OCI-LY1 (cell line): Measurements from ENCODE around the gene ADD2.

Experiments used
- H2AFZ ChIP-seq: fragments of 200-600 bp; sonication (generic), shearing (Covaris generic); 2 replicates; pipeline ENCODE4 v1.6.0; 2014; ENCODE audit warnings: antibody characterized with exemption, mild to moderate bottlenecking, low read length
- H3F3A ChIP-seq: fragments of 200-600 bp; sonication (generic), shearing (Covaris generic); 2 replicates; pipeline ENCODE4 v1.6.0; 2014; ENCODE audit warnings: mild to moderate bottlenecking, antibody characterized with exemption, low read length, moderate library complexity; ENCODE audit not compliant: insufficient read depth
- H3K27ac ChIP-seq: fragments of 200-600 bp; sonication (generic); 2 replicates; pipeline ENCODE4 v1.5.1; 2014; ENCODE audit warnings: low read length, mixed run types, mild to moderate bottlenecking, low read depth; ENCODE audit not compliant: poor library complexity, severe bottlenecking
- H3K27me3 ChIP-seq: fragments of 200-600 bp; sonication (generic); 2 replicates; pipeline ENCODE4 v1.6.0; 2014; ENCODE audit warnings: antibody characterized with exemption, mild to moderate bottlenecking, low read length, moderate library complexity; ENCODE audit not compliant: insufficient read depth
- H3K36me3 ChIP-seq: fragments of 200-600 bp; sonication (generic); 2 replicates; pipeline ENCODE4 v1.6.1; 2014; ENCODE audit warnings: mild to moderate bottlenecking, antibody characterized with exemption, low read length, moderate library complexity, mixed read lengths; ENCODE audit not compliant: insufficient read depth
- H3K4me1 ChIP-seq: fragments of 200-600 bp; sonication (generic); 2 replicates; pipeline ENCODE4 v1.5.1; 2014; ENCODE audit warnings: mild to moderate bottlenecking, low read length, moderate library complexity; ENCODE audit not compliant: insufficient read depth, severe bottlenecking
- H3K4me2 ChIP-seq: fragments of 200-600 bp; sonication (generic), shearing (Covaris generic); 2 replicates; pipeline ENCODE4 v1.6.1; 2014; ENCODE audit warnings: low read length
- H3K4me3 ChIP-seq: fragments of 200-600 bp; sonication (generic); 2 replicates; pipeline ENCODE4 v1.5.1; 2014; ENCODE audit warnings: low read length, low read depth, mild to moderate bottlenecking, mixed read lengths; ENCODE audit not compliant: poor library complexity, severe bottlenecking
- H3K79me2 ChIP-seq: fragments of 200-600 bp; shearing (Covaris generic); 2 replicates; pipeline ENCODE4 v1.6.1; 2016; ENCODE audit warnings: mixed run types, low read length, mixed read lengths; ENCODE audit not compliant: insufficient read depth
- H3K9ac ChIP-seq: fragments of 200-600 bp; sonication (generic), shearing (Covaris generic); 2 replicates; pipeline ENCODE4 v1.6.1; 2014; ENCODE audit warnings: mild to moderate bottlenecking, low read length, mixed read lengths
- H3K9me2 ChIP-seq: fragments of 200-600 bp; sonication (generic), shearing (Covaris generic); 2 replicates; pipeline ENCODE4 v1.6.1; 2014; ENCODE audit warnings: low read depth, mild to moderate bottlenecking, low read length, mixed read lengths
- H3K9me3 ChIP-seq: fragments of 200-600 bp; shearing (Covaris generic); 2 replicates; pipeline ENCODE4 v1.6.1; 2014; ENCODE audit warnings: low read length, mixed read lengths
- H4K20me1 ChIP-seq: fragments of 200-600 bp; sonication (generic), shearing (Covaris generic); 2 replicates; pipeline ENCODE4 v1.6.0; 2016; ENCODE audit warnings: mild to moderate bottlenecking, low read length; ENCODE audit not compliant: insufficient read depth
- CTCF ChIP-seq: fragments of 200-600 bp; sonication (generic), shearing (Covaris generic); IDR thresholded peaks from 2 replicates; pipeline ENCODE4 v1.5.1; 2017; ENCODE audit warnings: mild to moderate bottlenecking, antibody characterized with exemption, low read length, moderate library complexity, mixed read lengths
- EZH2 ChIP-seq: fragments of 200-600 bp; sonication (generic), shearing (Covaris generic); IDR thresholded peaks from 2 replicates; pipeline ENCODE4 v1.8.0; 2017; ENCODE audit warnings: borderline replicate concordance, mixed run types, mild to moderate bottlenecking, antibody characterized with exemption, low read length, moderate library complexity, mixed read lengths

ADD2 gene

GRCh38 chr2:70772486-70773155 is 4.6 kb upstream of the ADD2 start:
- TF ChIP-seq EZH2 (no peak), CTCF (no peak)
- H3K4me1 ChIP-seq: no peaks in the 10 kb centered on the region
- H3K27ac ChIP-seq: no peak overlapping the region
- H3K9ac ChIP-seq: no peak overlapping the region
- H3K9me3 ChIP-seq: no peaks in the 10 kb centered on the region
- H3K9me2 ChIP-seq: no peaks in the 10 kb centered on the region
- H3K36me3 ChIP-seq: no peaks in the 10 kb centered on the region
- H3K27me3 ChIP-seq: no peaks in the 10 kb centered on the region
- no peak overlapping the region for H3K4me3 ChIP-seq
- H3K4me2 ChIP-seq: no peak overlapping the region
- no peaks in the 10 kb centered on the region for H3F3A ChIP-seq
- H2AFZ ChIP-seq: no peak overlapping the region
- no peaks in the 10 kb centered on the region for H3K79me2 ChIP-seq
- H4K20me1 ChIP-seq: no peaks in the 10 kb centered on the region

GRCh38 chr2:70771446-70771845 is 3.4 kb upstream of the ADD2 start:
- TF ChIP-seq EZH2 (no peak), CTCF (no peak)
- no peaks in the 10 kb centered on the region for H3F3A ChIP-seq
- H3K4me2 ChIP-seq: no peak overlapping the region

GRCh38 chr2:70769450-70769849 is 1.4 kb upstream of the ADD2 start:
- Histone ChIP-seq H3K4me1 (no peaks in the 10 kb centered on the region), H3F3A (no peaks in the 10 kb centered on the region), H3K4me3 (no peak overlapping the region), H3K27me3 (no peaks in the 10 kb centered on the region; the same call in 1 of the 2 replicates), H4K20me1 (no peaks in the 10 kb centered on the region), H3K9ac (no peak overlapping the region), H2AFZ (no peak overlapping the region), H3K9me2 (no peaks in the 10 kb centered on the region), H3K9me3 (no peaks in the 10 kb centered on the region), H3K79me2 (no peaks in the 10 kb centered on the region), H3K27ac (no peak overlapping the region), H3K4me2 (no peak overlapping the region), H3K36me3 (no peaks in the 10 kb centered on the region)
- TF ChIP-seq CTCF (no peak), EZH2 (no peak)

More at GRCh38 chr2:70771446-70771845, 3.4 kb upstream of the ADD2 start:
- Histone ChIP-seq H4K20me1 (no peaks in the 10 kb centered on the region), H3K9me3 (no peaks in the 10 kb centered on the region), H3K36me3 (no peaks in the 10 kb centered on the region), H3K4me1 (no peaks in the 10 kb centered on the region), H3K27me3 (no peaks in the 10 kb centered on the region; the same call in 1 of the 2 replicates), H3K9ac (no peak overlapping the region), H2AFZ (no peak overlapping the region), H3K9me2 (no peaks in the 10 kb centered on the region), H3K79me2 (no peaks in the 10 kb centered on the region), H3K4me3 (no peak overlapping the region), H3K27ac (no peak overlapping the region)
